CD4-positive, alpha-beta T cell treated with Interleukin-4 for 1 hour (primary cell): Measurements from ENCODE around the gene OTOP2.

Source experiments
- DNase-seq, 2 donors: peaks; one replicate each; pipeline ENCODE4 v3.0.0-alpha.2; 2020 to 2022

The OTOP2 gene

GRCh38 chr17:74924250-74924948 lies at the start of gene OTOP2:
Gene OTOP2, plus strand, starts transcription at chr17:74924273. Its CDS starts 360 bp downstream, at chr17:74924633.
- DNase-seq: peak in 1 of 2 donors; percentile 52

GRCh38 chr17:74874615-74875037 lies 49.4 kb upstream of the OTOP2 start:
- DNase-seq: no peak

- DNase-seq: no peak
Observed at GRCh38 chr17:74875155-74875976, 48.7 kb upstream of the OTOP2 start.

GRCh38 chr17:74875977-74876593 lies 48.0 kb upstream of the OTOP2 start:
- DNase-seq: no peak

GRCh38 chr17:74877592-74878548 lies 46.2 kb upstream of the OTOP2 start:
- no peak for DNase-seq

- DNase-seq: no peak
Observed at GRCh38 chr17:74878658-74879057, 45.4 kb upstream of the OTOP2 start.

- DNase-seq: no peak
Observed at GRCh38 chr17:74879308-74879707, 44.8 kb upstream of the OTOP2 start.

GRCh38 chr17:74881073-74881472 lies 43.0 kb upstream of the OTOP2 start:
- DNase-seq: no peak

GRCh38 chr17:74882517-74883240 lies 41.4 kb upstream of the OTOP2 start:
- no peak for DNase-seq

- no peak for DNase-seq
Observed at GRCh38 chr17:74883241-74883745, 40.8 kb upstream of the OTOP2 start.

GRCh38 chr17:74888469-74888868 lies 35.6 kb upstream of the OTOP2 start:
- DNase-seq: no peak

- DNase-seq: no peak
Observed at GRCh38 chr17:74890554-74890953, 33.5 kb upstream of the OTOP2 start.

- no peak for DNase-seq
Observed at GRCh38 chr17:74892013-74892841, 31.8 kb upstream of the OTOP2 start.

GRCh38 chr17:74892974-74893911 lies 30.8 kb upstream of the OTOP2 start, which contains the start of gene FADS6:
Gene FADS6, minus strand, starts transcription at chr17:74893633. Its CDS starts 38 bp downstream, at chr17:74893595.
- DNase-seq: no peak

GRCh38 chr17:74893936-74894671 lies 30.0 kb upstream of the OTOP2 start:
- DNase-seq: no peak

GRCh38 chr17:74898376-74898946 lies 25.6 kb upstream of the OTOP2 start:
- DNase-seq: no peak

GRCh38 chr17:74900208-74900607 lies 23.9 kb upstream of the OTOP2 start:
- DNase-seq: no peak
